Vagina (tissue), 2 donors: ENCODE measurements around the gene LACC1.

Experiments used
- CTCF ChIP-seq, 3 experiments: fragments of 450-650 bp in 2 of 3; fragments of 200-600 bp in 1 of 3; sonication (generic) in 1 of 3; IDR thresholded peaks; one replicate each; pipeline ENCODE4 v1.5.1; 2017 to 2019; ENCODE audit warnings: antibody characterized with exemption in 3 of 3, mild to moderate bottlenecking in 2 of 3, moderate library complexity in 2 of 3
- POLR2A ChIP-seq, 2 donors: fragments of 450-650 bp; IDR thresholded peaks; one replicate each; pipeline ENCODE4 v1.6.1; 2017; ENCODE audit warnings: antibody characterized with exemption in 2 of 2, mild to moderate bottlenecking in 2 of 2, moderate library complexity in 2 of 2
- POLR2AphosphoS5 ChIP-seq, 2 donors: sonication (generic); formaldehyde crosslinking; IDR thresholded peaks; one replicate each; pipeline ENCODE4 v1.9.0; 2017; ENCODE audit warnings: antibody characterized with exemption in 2 of 2, mild to moderate bottlenecking in 2 of 2, low read depth in 1 of 2; ENCODE audit not compliant: insufficient read depth in 1 of 2

DNA sequence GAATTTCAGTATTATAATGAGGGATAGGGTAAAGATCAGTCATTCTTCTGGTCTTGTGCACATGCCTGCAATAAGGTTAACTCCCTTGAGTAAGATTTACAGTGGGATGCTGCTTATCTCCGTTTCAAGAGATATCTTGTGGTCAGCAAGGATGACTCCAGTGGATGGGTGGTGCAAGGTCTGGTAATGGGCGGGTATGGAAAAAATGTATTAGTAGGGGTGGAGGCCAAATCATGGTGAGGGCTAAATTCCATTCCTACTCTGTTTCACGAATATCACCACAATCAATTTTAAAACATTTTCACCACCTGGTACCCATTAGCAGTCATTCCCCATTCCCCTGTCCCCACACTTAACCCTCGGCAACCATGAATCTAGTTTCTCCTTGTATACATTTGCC is 40.8 kb upstream of the LACC1 start:
- no peak for TF ChIP-seq POLR2AphosphoS5 (IDR thresholded peaks at IDR 0.05; ENCODE audit: insufficient read depth in 1 of 2, low read depth in 1 of 2)
- TF ChIP-seq POLR2A (IDR thresholded peaks at IDR 0.05) = no peak
- TF ChIP-seq CTCF (IDR thresholded peaks at IDR 0.05) = no peak
